Karpas-422 (cell line): ENCODE data around the gene CROCC2. TPM values are rescaled to one million over a fixed set of nuclear protein-coding genes. Genes with fewer than 3 reads are reported as not detected.

Experiments used
- DNase-seq: peaks from one replicate; pipeline ENCODE4 v3.0.0-alpha.2; 2015
- H2AFZ ChIP-seq: fragments of 200-600 bp; sonication (generic); 2 replicates; pipeline ENCODE4 v1.6.1; 2014; ENCODE audit warnings: antibody characterized with exemption, low read length, mixed read lengths
- H3K27ac ChIP-seq: fragments of 200-600 bp; sonication (generic); 2 replicates; pipeline ENCODE4 v1.5.1; 2014; ENCODE audit warnings: mild to moderate bottlenecking, low read length, moderate library complexity
- H3K27me3 ChIP-seq: fragments of 200-600 bp; sonication (generic); 2 replicates; pipeline ENCODE4 v1.6.1; 2014; ENCODE audit warnings: low read length, mixed read lengths
- H3K36me3 ChIP-seq: fragments of 200-600 bp; sonication (generic); 2 replicates; pipeline ENCODE4 v1.6.1; 2014; ENCODE audit warnings: low read length, mixed read lengths; ENCODE audit not compliant: insufficient read depth
- H3K4me1 ChIP-seq: fragments of 200-600 bp; sonication (generic); 2 replicates; pipeline ENCODE4 v1.6.1; 2014; ENCODE audit warnings: mild to moderate bottlenecking, low read length, mixed read lengths
- H3K4me2 ChIP-seq: fragments of 200-600 bp; sonication (generic); 2 replicates; pipeline ENCODE4 v1.6.1; 2014; ENCODE audit warnings: low read length, low read depth, mild to moderate bottlenecking; ENCODE audit not compliant: poor library complexity, severe bottlenecking
- H3K4me3 ChIP-seq: fragments of 200-600 bp; sonication (generic); 2 replicates; pipeline ENCODE4 v1.5.1; 2014; ENCODE audit warnings: mild to moderate bottlenecking, antibody characterized with exemption, low read length, mixed read lengths
- H3K79me2 ChIP-seq: fragments of 200-600 bp; sonication (generic); 2 replicates; pipeline ENCODE4 v1.6.1; 2014; ENCODE audit warnings: mild to moderate bottlenecking, low read length, mixed read lengths
- H3K9ac ChIP-seq: fragments of 200-600 bp; sonication (generic); 2 replicates; pipeline ENCODE4 v1.6.0; 2014; ENCODE audit warnings: low read length
- H3K9me2 ChIP-seq: fragments of 200-600 bp; sonication (generic), shearing (Covaris generic); replicated peaks from 2 replicates; pipeline ENCODE4 v1.6.0; 2014; ENCODE audit warnings: mild to moderate bottlenecking, low read length, moderate library complexity; ENCODE audit not compliant: insufficient read depth
- H3K9me3 ChIP-seq: fragments of 300-700, 200-600 bp; sonication (generic); 2 replicates; pipeline ENCODE4 v1.6.1; 2014; ENCODE audit warnings: low read length, mixed read lengths
- H4K20me1 ChIP-seq: fragments of 200-600 bp; sonication (generic); 2 replicates; pipeline ENCODE4 v1.6.1; 2014; ENCODE audit warnings: mild to moderate bottlenecking, antibody characterized with exemption, low read length, low read depth; ENCODE audit not compliant: insufficient read depth
- total RNA-seq: library from RNA; depleted of rRNA; stranded (reverse); fragments of >200 nt; shearing (Covaris generic); gene quantifications from 2 replicates; pipeline ENCODE4 v1.2.3, GENCODE V29; 2014; ENCODE audit warnings: low replicate concordance

CROCC2 gene
- total RNA-seq, 1 experiment from 2014 or later: not detected

DNA sequence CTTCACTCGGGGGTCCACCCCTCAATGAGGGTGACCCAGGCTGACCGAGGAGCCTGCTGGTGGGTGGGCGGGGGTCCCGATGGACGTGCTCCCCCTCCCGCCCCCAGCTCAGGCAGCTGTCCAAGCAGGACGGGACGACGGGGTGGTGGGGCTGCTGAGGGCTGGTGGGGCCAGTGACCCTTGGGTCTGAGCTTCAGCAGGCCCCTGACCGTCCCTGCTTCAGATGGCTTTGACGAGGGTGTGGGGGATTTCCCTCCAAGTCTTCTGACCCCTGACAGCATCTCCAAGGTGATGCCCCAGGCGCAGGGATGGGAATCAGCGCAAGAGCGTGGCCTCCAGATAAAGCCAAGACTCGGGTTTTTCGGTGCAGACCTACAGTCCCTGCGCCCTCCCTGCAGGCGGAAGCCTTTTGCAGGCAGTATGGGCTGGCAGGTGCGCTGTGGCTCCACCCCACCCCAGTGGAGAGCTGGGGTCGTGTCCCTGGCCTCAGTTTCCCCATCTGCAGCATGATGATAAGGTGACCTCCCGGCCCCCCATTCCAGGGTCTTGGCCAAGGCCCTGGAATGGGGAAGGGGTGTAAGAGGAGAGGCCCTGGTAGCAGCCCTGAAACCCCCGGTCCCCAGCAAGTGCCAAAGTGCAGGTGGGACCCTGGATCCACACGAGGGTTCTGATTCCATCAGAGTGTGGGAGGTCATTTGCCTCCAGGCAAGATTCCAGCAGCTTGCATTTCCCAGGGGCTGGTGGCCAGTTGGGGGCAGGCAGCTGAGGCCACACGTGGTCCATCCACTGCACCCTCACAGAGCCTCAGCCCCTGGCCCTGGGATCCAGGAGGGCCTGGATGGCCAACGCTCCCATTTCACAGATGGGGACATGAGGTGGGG lies 8.7 kb downstream of the CROCC2 start:
- no peaks in the 10 kb centered on the region for H3K79me2 ChIP-seq
- H3K9ac ChIP-seq: no peak overlapping the region
- no peak overlapping the region for H2AFZ ChIP-seq
- H3K4me3 ChIP-seq: no peak overlapping the region
- H4K20me1 ChIP-seq: peaks cover 6% of the 10 kb centered on the region; the same call in 1 of the 2 replicates
- peaks cover 8% of the 10 kb centered on the region for H3K4me1 ChIP-seq
- no peak for DNase-seq
- H3K9me3 ChIP-seq: no peaks in the 10 kb centered on the region
- no peaks in the 10 kb centered on the region for H3K36me3 ChIP-seq
- H3K9me2 ChIP-seq: no peaks in the 10 kb centered on the region
- H3K27me3 ChIP-seq: no peaks in the 10 kb centered on the region
- H3K27ac ChIP-seq: no peak overlapping the region
- H3K4me2 ChIP-seq: no peak overlapping the region

- Histone ChIP-seq H3K9me3 (no peaks in the 10 kb centered on the region), H4K20me1 (peaks cover 6% of the 10 kb centered on the region; the same call in 1 of the 2 replicates), H3K79me2 (no peaks in the 10 kb centered on the region), H3K4me2 (no peak overlapping the region), H3K27me3 (no peaks in the 10 kb centered on the region), H2AFZ (no peak overlapping the region), H3K9ac (no peak overlapping the region), H3K9me2 (no peaks in the 10 kb centered on the region), H3K4me1 (peaks cover 8% of the 10 kb centered on the region), H3K36me3 (no peaks in the 10 kb centered on the region), H3K4me3 (no peak overlapping the region), H3K27ac (no peak overlapping the region)
- DNase-seq: no peak
These were observed 9.6 kb downstream of the CROCC2 start for GRCh38 chr2:240915526-240916341.

- Histone ChIP-seq H3K27ac (no peak overlapping the region), H4K20me1 (peaks cover 6% of the 10 kb centered on the region; the same call in 1 of the 2 replicates), H3K4me1 (peaks cover 8% of the 10 kb centered on the region), H3K79me2 (no peaks in the 10 kb centered on the region), H3K27me3 (no peaks in the 10 kb centered on the region), H3K4me3 (no peak overlapping the region), H2AFZ (no peak overlapping the region), H3K9me3 (no peaks in the 10 kb centered on the region), H3K4me2 (peak overlapping the region; percentile 35), H3K9ac (no peak overlapping the region), H3K9me2 (no peaks in the 10 kb centered on the region), H3K36me3 (no peaks in the 10 kb centered on the region)
- DNase-seq: peak; percentile 59
These were observed 10.5 kb downstream of the CROCC2 start for GRCh38 chr2:240916571-240917008.

- Histone ChIP-seq H3K4me1 (peaks cover 8% of the 10 kb centered on the region), H3K79me2 (no peaks in the 10 kb centered on the region), H2AFZ (no peak overlapping the region), H3K4me3 (no peak overlapping the region), H3K27ac (no peak overlapping the region), H3K9me3 (no peaks in the 10 kb centered on the region), H4K20me1 (peaks cover 9% of the 10 kb centered on the region; the same call in 1 of the 2 replicates), H3K36me3 (no peaks in the 10 kb centered on the region), H3K9ac (no peak overlapping the region), H3K9me2 (no peaks in the 10 kb centered on the region), H3K27me3 (no peaks in the 10 kb centered on the region), H3K4me2 (peak overlapping the region; percentile 35)
- DNase-seq: peak; percentile 47
These were observed 11.0 kb downstream of the CROCC2 start for GRCh38 chr2:240917009-240917683.

DNA sequence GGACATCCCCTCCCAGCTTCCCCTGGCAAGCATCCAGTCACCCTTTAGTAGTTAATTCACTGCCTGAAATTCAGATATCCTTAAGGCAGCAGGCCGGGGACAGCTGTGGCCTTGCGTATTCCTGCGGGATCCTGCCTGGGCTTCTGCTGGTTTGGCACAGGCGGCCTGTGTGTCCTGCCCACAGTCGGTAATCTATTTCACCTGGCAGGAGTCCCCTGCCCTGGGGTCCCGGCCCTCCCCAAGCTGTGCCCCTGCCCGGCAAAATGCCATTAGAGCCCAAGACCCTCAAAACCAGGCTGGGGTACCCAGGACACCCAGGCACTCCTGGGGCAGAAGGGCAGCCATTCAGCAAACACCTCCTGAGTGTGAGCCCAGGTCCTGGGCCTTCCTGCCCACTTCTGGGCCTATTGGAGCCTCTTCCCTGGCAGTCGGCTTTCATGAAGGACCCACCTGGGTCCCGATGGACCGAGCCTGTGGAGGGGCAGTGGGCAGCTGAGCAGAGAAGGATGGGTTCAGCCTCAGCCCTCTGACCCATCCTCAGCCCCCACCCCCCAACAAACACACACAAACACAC lies 11.6 kb downstream of the CROCC2 start:
- Histone ChIP-seq H3K4me2 (no peak overlapping the region), H2AFZ (no peak overlapping the region), H3K9ac (no peak overlapping the region), H3K9me3 (no peaks in the 10 kb centered on the region), H4K20me1 (peaks cover 9% of the 10 kb centered on the region; the same call in 1 of the 2 replicates), H3K79me2 (no peaks in the 10 kb centered on the region), H3K4me1 (peaks cover 8% of the 10 kb centered on the region), H3K27me3 (no peaks in the 10 kb centered on the region), H3K36me3 (no peaks in the 10 kb centered on the region), H3K27ac (no peak overlapping the region), H3K9me2 (no peaks in the 10 kb centered on the region), H3K4me3 (no peak overlapping the region)
- no peak for DNase-seq

GRCh38 chr2:240918258-240919091 lies 12.3 kb downstream of the CROCC2 start:
- no peaks in the 10 kb centered on the region for H3K36me3 ChIP-seq
- H4K20me1 ChIP-seq: peaks cover 9% of the 10 kb centered on the region; the same call in 1 of the 2 replicates
- H2AFZ ChIP-seq: no peak overlapping the region
- H3K4me3 ChIP-seq: no peak overlapping the region
- H3K27ac ChIP-seq: no peak overlapping the region
- H3K79me2 ChIP-seq: no peaks in the 10 kb centered on the region
- DNase-seq: no peak
- H3K4me1 ChIP-seq: peaks cover 8% of the 10 kb centered on the region
- no peaks in the 10 kb centered on the region for H3K27me3 ChIP-seq
- no peaks in the 10 kb centered on the region for H3K9me3 ChIP-seq
- no peaks in the 10 kb centered on the region for H3K9me2 ChIP-seq
- no peak overlapping the region for H3K9ac ChIP-seq
- no peak overlapping the region for H3K4me2 ChIP-seq

DNA sequence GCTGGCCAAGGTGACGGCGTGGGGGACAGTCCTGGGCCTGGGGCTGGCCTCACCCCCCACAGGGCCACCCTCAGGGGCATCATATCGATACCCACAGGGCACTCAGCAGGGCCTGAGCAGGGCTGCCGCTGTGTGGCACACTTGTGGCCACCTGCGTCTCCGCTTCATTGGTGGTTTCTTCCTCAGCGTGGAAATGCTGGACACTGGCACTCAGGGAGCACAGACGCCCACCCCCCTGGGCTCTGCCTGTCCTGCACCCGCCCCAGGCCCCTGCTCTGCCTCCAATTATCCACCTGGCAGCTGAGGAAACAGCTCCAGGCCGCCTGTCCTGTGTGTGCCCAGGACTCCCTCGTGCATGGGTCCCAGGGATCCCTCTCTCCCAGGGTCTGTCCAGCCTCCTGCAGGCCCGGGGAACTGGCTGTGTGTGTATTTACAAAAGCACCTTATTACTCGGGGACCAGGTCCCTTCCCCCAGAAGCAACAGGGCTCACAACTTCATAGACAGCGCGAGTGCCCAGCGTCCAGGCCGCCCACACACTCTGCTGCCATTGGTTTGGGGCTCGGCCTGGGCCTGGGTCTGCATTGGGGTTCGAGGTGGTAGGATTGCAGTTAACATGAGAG lies 13.1 kb downstream of the CROCC2 start:
- H4K20me1 ChIP-seq: peaks cover 9% of the 10 kb centered on the region; the same call in 1 of the 2 replicates
- H3K79me2 ChIP-seq: no peaks in the 10 kb centered on the region
- no peaks in the 10 kb centered on the region for H3K9me2 ChIP-seq
- H3K9me3 ChIP-seq: no peaks in the 10 kb centered on the region
- H3K4me2 ChIP-seq: no peak overlapping the region
- H3K27me3 ChIP-seq: no peaks in the 10 kb centered on the region
- H3K27ac ChIP-seq: no peak overlapping the region
- no peak overlapping the region for H3K9ac ChIP-seq
- H3K4me3 ChIP-seq: no peak overlapping the region
- no peak overlapping the region for H2AFZ ChIP-seq
- DNase-seq: no peak
- H3K36me3 ChIP-seq: no peaks in the 10 kb centered on the region
- H3K4me1 ChIP-seq: peaks cover 8% of the 10 kb centered on the region
